T-helper 2 cell treated with Interferon-gamma antibody and Interleukin-4, amounts not matched to agents 100 ng/mL and 5 ng/mL, for 36 hours (primary cell): ENCODE data around the gene INPP5K. TPM values are rescaled to one million over a fixed set of nuclear protein-coding genes. Genes with fewer than 3 reads are reported as not detected.

Source experiments
- intact Hi-C: fragments of 100-400 bp; cut with micrococcal nuclease; formaldehyde crosslinking; loops from one replicate; pipeline ENCODE4 v1.15.1; 2023
- total RNA-seq: library from RNA; stranded (reverse); gene quantifications from 2 replicates; pipeline ENCODE4 v1.2.3, GENCODE V29; 2022

INPP5K gene
- total RNA-seq, 1 donor from 2014 or later, result 43.8 TPM

- intact Hi-C loops, result loop anchor here (1.0 to 10.0 kb wide), 2 partner anchors 32 to 77 kb away; partner anchors contain the start of genes CRK and PITPNA
Measured at GRCh38 chr17:1487939-1488825, 28.2 kb downstream of the INPP5K start.

- intact Hi-C loops, result loop anchor here (10.0 kb wide), 1 partner anchor 78 kb away; the partner anchor contains the start of gene PITPNA
Measured at GRCh38 chr17:1486802-1487695, 29.4 kb downstream of the INPP5K start.

- intact Hi-C loops, result loop anchor here (10.0 kb wide), 1 partner anchor 79 kb away; the partner anchor contains the start of gene PITPNA
Measured at GRCh38 chr17:1485423-1486376, 30.7 kb downstream of the INPP5K start.

GRCh38 chr17:1484676-1485422, 31.6 kb downstream of the INPP5K start:
- intact Hi-C loops, result loop anchor here (10.0 kb wide), 1 partner anchor 80 kb away; the partner anchor contains the start of gene PITPNA

DNA sequence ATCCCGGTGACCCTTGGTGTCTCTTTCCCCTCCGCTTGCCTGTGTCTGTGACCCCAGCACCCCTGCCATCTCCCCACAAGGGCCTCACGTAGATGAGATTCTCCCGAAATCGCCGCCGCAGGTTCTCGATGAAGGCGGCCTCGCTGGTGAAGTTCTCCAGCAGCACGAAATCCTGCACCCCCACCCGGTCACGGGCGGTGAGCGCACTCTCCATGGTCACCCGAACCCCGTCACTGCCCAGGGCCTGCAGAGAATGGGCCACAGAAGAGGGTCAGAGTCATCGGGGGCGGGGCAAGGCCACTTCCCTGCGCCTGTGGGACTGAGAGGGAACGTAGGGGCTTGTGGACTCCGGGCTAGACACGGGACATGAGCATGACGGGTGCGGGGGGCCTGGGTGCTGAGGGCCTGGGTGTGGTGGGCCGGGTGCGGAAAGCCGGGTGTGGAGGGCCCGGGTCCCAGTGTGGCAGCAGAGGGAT, 32.3 kb downstream of the INPP5K start:
- intact Hi-C loops, result loop anchor here (10.0 kb wide), 1 partner anchor 81 kb away; the partner anchor contains the start of gene PITPNA

GRCh38 chr17:1482680-1483079, 33.7 kb downstream of the INPP5K start:
- intact Hi-C loops, result loop anchor here (10.0 kb wide), 1 partner anchor 82 kb away; the partner anchor contains the start of gene PITPNA

DNA sequence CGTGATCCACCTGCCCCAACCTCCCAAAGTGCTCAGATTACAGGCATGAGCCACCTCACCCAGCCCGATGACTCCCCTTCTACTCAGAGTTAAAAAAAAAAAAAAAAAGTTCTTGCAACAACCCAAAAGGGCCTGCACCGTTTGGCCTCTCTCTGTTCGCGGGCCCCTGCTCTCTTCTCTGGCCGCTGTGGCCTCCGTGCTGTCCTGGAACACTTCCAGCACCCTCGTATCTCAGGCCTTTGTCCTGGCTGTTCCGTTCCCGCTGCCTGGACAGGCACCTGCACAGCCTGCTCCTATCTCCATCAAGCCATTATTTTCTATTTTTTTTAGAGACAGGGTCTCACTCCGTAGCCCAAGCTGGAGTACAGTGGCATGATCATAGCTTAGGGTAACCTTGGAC, 34.7 kb downstream of the INPP5K start:
- intact Hi-C loops, result loop anchor here (10.0 kb wide), 1 partner anchor 83 kb away; the partner anchor contains the start of gene PITPNA

DNA sequence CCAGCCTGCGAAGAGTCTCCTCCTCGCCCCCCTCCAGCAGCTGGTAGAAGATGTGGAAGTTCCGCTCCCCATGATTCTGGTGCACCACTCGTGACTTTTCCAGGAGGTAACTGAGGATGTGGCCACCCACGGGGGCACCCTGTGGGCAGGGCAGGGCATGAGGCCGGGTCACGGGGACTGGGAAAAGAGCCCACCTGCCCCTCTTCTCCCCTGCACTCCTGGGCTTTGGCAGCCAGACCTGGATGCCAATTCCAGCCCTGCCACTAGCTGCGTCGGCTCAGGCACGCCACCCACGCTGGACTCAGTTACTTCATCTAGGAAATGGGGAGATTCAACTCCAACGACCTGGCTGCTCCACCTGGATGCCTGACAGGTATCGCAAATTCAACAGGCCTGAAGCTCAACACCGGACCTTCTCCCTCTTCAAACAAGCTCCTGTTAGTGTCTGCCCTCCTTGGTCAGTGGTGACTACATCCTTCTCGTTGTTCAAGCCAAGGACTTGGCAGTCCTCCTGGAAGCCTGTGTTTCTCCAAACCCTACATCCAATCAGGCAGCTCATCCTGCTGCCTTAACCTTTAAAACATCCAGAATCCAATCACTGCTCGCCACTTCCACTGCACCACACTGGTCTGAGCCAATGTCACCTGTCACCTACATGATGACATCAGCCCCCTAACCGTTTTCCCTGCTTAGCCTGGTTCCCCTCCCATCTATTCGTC, 35.5 kb downstream of the INPP5K start:
- intact Hi-C loops, result loop anchor here (10.0 kb wide), 1 partner anchor 84 kb away; the partner anchor contains the start of gene PITPNA

- intact Hi-C loops, result no loop called here
Measured at GRCh38 chr17:1478418-1478817, 38.0 kb downstream of the INPP5K start.

DNA sequence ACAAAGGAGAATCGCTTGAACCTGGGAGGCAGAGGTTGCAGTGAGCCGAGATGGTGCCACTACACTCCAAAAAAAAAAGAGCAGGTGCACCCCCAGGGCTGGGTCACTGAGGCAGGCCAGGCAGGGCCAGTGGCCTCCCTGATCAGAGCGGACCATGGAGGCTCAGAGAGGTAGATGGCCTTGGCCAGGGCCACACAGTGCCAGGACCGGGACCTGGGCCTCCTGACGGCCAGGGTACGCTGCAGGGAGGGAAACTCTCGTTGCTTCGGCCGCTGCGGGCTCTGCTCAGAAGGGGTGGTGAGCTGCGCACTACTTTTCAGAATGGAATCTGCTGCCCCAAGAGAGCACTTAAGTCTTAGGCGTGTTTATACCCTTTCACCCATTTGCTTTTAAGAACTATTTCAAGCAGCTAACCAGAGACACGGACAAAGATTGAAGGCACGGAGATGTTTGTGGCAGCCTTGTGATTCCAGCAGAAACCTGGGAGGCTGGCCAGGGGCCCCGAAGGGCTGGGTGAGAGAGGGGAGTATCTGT, 41.0 kb downstream of the INPP5K start:
- intact Hi-C loops, result no loop called here

GRCh38 chr17:1474402-1475189, 41.8 kb downstream of the INPP5K start:
- intact Hi-C loops, result no loop called here

DNA sequence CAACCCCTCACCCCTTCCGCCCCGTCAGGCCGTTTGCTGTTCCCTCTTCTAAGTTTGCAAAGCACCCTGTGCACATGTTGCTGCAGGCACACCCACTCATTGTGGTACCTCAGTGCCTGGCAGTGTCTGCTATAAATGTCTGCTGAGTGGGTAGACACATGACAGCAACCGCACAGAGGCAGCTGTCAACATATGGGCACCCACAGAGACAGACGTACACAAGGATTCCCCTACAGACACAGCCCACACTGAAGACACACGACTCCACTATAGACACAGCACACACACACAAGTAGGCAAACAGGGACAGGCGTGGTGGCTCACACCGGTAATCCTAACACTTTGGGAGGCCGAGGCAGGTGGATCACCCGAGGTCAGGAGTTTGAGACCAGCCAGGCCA, 42.6 kb downstream of the INPP5K start:
- intact Hi-C loops, result no loop called here

DNA sequence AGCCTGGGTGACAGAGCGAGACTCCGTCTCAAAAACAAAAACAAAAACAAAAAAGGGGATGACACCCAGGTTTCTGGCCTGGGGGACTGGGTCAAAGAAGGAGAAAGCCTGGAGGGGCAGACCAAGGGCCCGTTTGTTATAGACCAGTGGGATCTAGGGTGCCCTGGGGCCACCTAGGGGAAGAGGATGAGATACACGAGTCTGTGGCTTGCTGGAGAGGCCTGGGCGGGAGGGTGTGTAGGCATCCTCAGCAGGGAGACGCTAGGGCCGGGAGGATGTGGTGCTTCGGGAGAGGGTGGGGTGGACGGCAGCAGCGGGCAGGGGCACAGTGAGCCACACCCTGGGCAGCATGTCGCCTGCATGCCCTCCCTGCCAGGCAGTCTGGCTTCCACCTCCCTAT, 43.2 kb downstream of the INPP5K start:
- intact Hi-C loops, result no loop called here

DNA sequence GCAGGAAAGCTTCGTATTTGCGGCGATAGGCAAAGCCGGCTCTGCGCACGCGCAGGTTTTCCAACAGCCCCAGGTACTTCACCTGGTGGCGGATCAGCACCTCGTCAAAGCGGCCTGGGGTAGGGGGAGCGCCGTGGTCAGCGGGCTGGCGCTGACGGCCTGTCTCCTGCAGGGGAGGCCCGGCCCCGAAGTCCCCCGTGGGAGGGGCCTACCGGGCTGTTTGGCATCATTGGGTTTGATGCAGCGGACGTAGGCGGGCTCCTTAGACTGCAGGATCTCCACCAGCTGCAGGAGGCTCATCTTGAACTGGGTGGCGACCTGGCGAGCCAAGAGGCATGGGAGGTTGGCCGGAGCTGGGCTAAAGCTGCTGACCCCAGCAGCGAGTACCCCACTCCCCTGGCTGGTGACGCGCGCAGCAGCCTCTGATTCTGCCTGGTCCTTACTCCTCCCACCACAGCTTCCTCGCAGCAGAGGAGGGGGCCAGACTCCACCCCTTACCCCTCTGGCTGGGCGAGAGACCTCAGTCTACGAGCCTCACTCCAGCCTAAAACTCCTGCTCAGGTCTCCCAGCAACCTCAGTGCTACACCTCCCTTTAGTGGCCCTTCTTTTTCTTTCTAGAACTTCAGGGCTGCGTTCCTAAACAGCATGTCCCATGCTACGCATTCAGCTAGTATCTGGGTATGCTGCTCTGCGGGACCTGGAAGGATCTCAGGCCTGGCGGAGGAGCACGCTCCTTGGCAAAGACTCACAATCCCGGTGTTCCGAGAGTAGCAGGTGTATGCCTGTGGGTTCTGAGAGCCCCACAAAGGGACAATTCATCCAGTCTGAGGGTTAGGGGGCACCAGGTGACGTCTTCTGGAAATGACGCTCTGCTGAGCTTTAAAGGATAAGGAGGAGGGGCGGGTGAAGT, 44.2 kb downstream of the INPP5K start:
- intact Hi-C loops, result no loop called here

GRCh38 chr17:1471490-1471889, 44.9 kb downstream of the INPP5K start:
- intact Hi-C loops, result no loop called here

DNA sequence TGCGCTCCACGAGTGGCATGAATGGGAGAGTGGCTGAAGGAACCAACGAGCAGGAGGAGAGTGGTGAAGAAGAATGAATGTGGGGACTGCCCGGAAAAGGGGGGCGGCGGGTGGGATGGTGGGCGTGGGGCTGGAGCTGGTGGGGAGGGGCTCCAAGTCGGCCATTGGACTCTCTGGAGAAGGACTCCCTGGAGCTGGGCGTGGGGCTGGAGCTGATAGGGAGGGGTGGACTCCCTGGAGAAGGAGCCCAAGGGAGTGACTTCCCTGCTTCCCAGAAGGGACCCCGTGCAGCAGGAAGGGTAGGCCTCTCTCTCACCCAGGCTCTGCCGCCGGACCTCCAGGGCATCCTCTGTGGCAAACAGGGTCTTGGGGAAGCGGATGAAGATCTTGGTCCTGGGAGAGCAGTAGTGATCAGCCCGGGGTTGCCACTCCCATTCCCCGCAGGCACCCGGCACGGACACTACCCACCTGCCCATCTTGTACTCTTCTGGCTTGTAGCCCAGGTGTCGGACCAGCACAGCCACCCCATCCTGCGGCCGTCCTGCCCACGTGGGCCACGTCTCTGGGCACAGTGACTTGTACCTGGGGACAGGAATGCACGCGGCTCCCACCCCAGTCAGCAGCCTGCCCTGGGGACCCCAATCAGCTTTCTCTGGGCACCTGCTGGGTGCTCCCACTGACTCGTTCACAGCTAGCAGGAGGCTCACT, 45.5 kb downstream of the INPP5K start:
- intact Hi-C loops, result no loop called here
